Ascending aorta (tissue), 2 donors: ENCODE data around the gene DDX55. TPM values are rescaled to one million over a fixed set of nuclear protein-coding genes. Genes with fewer than 3 reads are reported as not detected.
A peak's percentile ranks its signal among the peaks of the same experiment; 100 is the strongest.
"Not testable (repeated sequence)": the region's sequence is repeated elsewhere in the genome, so short reads cannot be mapped to it uniquely, and the experiment has no call there.

Source experiments
- DNase-seq, 2 donors: peaks; one replicate each; pipeline ENCODE4 v3.0.0-alpha.2; 2019; ENCODE audit warnings: low spot score in 2 of 2
- H3K27ac ChIP-seq, 2 donors: fragments of 200-600 bp; sonication (generic); one replicate each; pipeline ENCODE4 v1.5.1; 2016 to 2017; ENCODE audit warnings: mild to moderate bottlenecking in 1 of 2
- H3K27me3 ChIP-seq: fragments of 200-600 bp; sonication (generic); one replicate; pipeline ENCODE4 v1.5.1; 2017
- H3K36me3 ChIP-seq, 2 donors: fragments of 200-600 bp; sonication (generic); one replicate each; pipeline ENCODE4 v1.5.1; 2016
- H3K4me1 ChIP-seq, 2 donors: fragments of 200-600 bp; sonication (generic); one replicate each; pipeline ENCODE4 v1.5.1; 2016 to 2017; ENCODE audit warnings: mild to moderate bottlenecking in 1 of 2
- H3K4me3 ChIP-seq, 2 donors: fragments of 200-600 bp; sonication (generic); one replicate each; pipeline ENCODE4 v1.5.1; 2016 to 2017; ENCODE audit warnings: mild to moderate bottlenecking in 1 of 2
- H3K9me3 ChIP-seq, 2 donors: fragments of 200-600 bp; sonication (generic); one replicate each; pipeline ENCODE4 v1.5.1; 2016
- intact Hi-C: fragments of 100-400 bp; cut with DNase I; formaldehyde crosslinking; loops from one replicate; pipeline ENCODE4 v1.15.1; 2023
- total RNA-seq: library from RNA; depleted of rRNA; stranded (reverse); fragments of >200 nt; gene quantifications from one replicate; pipeline ENCODE4 v1.1.0, GENCODE V29; 2016
- TF ChIP-seq, protein P1 (sequence below), 3 experiments: fragments of 200-600 bp in 2 of 3; fragments of 450-650 bp in 1 of 3; sonication (generic) in 2 of 3; IDR thresholded peaks; one replicate each; pipeline ENCODE4 v1.5.1; 2016 to 2019; ENCODE audit warnings: antibody characterized with exemption in 3 of 3, mild to moderate bottlenecking in 1 of 3, moderate library complexity in 1 of 3

DDX55 gene
- total RNA-seq, 1 donor from 2014 or later = 26.6 TPM

DNA sequence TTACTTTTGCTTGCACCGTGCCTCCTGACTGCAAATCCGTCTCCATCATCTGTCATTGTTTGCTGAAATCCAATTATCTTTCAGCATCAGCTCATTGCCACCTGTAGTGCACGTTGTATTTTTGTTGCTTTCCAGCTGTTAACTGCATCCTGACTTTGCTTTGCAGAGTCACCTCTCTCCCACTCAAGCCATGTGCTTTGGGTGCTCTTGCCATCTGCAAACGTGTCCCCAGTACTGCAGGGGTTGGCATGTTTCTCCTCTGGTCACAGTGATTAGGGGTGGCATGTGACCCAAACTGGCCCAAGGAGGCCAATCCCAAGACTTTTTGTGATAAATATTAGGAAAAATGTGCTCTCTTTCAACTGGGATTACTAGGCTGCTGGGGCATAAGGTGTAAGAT is 28.0 kb upstream of the DDX55 start:
- H3K27me3 ChIP-seq = no peaks in the 10 kb centered on the region
- no peak overlapping the region for H3K4me3 ChIP-seq
- no peak for DNase-seq
- H3K36me3 ChIP-seq = no peaks in the 10 kb centered on the region
- H3K4me1 ChIP-seq = no peaks in the 10 kb centered on the region
- TF ChIP-seq, protein P1, sequence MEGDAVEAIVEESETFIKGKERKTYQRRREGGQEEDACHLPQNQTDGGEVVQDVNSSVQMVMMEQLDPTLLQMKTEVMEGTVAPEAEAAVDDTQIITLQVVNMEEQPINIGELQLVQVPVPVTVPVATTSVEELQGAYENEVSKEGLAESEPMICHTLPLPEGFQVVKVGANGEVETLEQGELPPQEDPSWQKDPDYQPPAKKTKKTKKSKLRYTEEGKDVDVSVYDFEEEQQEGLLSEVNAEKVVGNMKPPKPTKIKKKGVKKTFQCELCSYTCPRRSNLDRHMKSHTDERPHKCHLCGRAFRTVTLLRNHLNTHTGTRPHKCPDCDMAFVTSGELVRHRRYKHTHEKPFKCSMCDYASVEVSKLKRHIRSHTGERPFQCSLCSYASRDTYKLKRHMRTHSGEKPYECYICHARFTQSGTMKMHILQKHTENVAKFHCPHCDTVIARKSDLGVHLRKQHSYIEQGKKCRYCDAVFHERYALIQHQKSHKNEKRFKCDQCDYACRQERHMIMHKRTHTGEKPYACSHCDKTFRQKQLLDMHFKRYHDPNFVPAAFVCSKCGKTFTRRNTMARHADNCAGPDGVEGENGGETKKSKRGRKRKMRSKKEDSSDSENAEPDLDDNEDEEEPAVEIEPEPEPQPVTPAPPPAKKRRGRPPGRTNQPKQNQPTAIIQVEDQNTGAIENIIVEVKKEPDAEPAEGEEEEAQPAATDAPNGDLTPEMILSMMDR (IDR thresholded peaks at IDR 0.05) = no peak
- intact Hi-C loops = no loop called here
- no peaks in the 10 kb centered on the region for H3K9me3 ChIP-seq
- H3K27ac ChIP-seq = no peak overlapping the region

- Histone ChIP-seq H3K27ac (no peak overlapping the region), H3K4me3 (no peak overlapping the region), H3K36me3 (no peaks in the 10 kb centered on the region), H3K27me3 (no peaks in the 10 kb centered on the region), H3K4me1 (no peaks in the 10 kb centered on the region), H3K9me3 (no peaks in the 10 kb centered on the region)
- no peak for DNase-seq
- TF ChIP-seq, protein P1 (IDR thresholded peaks at IDR 0.05) = no peak
- intact Hi-C loops = no loop called here
These were observed 25.3 kb upstream of the DDX55 start for GRCh38 chr12:123576611-123577010.

DNA sequence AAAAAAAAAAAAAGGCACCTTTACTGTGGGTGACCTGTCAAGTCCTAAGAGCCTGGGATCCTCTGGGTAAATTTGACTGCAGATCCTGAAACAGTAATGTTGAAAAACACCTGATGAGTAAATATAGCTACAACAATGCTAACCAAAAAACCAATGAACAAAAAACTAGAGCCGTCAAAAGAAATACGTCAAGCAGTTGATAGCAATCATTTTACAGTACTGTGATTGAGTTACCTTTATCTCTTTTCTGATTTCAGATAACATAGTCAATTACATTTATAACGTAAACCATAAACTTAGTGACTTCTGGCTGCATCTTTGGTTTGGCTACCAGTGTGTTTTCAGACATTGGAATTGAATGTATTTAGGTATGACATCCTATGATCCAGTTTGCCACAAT is 23.7 kb upstream of the DDX55 start:
- Histone ChIP-seq H3K4me3 (no peak overlapping the region), H3K9me3 (no peaks in the 10 kb centered on the region), H3K4me1 (peaks cover 3 to 10% of the 10 kb centered on the region in 2 donors), H3K27ac (no peak overlapping the region), H3K36me3 (no peaks in the 10 kb centered on the region), H3K27me3 (no peaks in the 10 kb centered on the region)
- intact Hi-C loops = no loop called here
- TF ChIP-seq, protein P1 (IDR thresholded peaks at IDR 0.05) = no peak
- no peak for DNase-seq

DNA sequence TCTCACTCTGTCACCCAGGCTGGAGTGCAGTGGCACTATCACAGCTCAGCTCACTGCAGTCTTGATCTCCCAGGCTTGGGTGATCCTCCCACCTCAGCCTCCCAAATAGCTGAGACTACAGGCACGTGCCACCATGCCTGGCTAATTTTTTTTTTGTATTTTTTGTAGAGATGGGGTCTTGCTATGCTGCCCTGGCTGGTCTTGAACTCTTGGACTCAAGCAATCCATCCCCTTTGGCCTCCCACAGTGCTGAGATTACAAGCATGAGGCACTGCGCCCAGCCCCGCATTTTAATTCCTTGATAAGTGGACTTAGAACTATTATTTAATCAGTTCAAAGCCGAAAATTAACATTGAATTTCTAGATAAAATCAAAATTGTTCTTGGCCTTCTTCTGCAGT is 23.1 kb upstream of the DDX55 start:
- H3K27me3 ChIP-seq, H3K27ac ChIP-seq, intact Hi-C loops, H3K4me3 ChIP-seq, DNase-seq, H3K9me3 ChIP-seq, H3K36me3 ChIP-seq: not testable (repeated sequence)
- H3K4me1 ChIP-seq = peaks cover 5 to 13% of the 10 kb centered on the region in 2 donors

DNA sequence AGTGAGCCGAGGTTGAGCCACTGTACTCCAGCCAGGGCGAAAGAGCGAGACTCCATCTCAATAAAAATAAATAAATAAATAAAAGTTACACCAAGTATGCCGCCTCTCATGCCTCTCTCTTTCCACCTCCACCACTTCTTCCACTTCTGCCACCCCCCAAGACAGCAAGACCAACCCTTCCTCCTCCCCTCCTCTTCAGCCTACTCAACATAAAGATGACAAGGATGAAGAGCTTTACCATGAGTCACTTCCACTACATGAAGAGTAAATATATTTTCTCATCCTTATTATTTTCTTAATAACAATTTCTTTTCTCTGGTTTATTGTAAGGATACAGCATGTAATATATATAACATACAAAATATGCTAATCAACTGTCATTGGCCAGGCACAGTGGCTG is 21.1 kb upstream of the DDX55 start:
- Histone ChIP-seq H3K36me3 (no peaks in the 10 kb centered on the region), H3K27me3 (no peaks in the 10 kb centered on the region), H3K27ac (no peak overlapping the region), H3K4me3 (no peak overlapping the region), H3K9me3 (no peaks in the 10 kb centered on the region), H3K4me1 (peaks cover 15 to 16% of the 10 kb centered on the region in 2 donors)
- intact Hi-C loops = loop anchor here (5.0 kb wide), 3 partner anchors 48 to 148 kb away; partner anchors contain the start of genes RILPL1 and SNRNP35
- TF ChIP-seq, protein P1 (IDR thresholded peaks at IDR 0.05) = no peak
- DNase-seq = no peak

- Histone ChIP-seq H3K27ac (no peak overlapping the region), H3K9me3 (no peaks in the 10 kb centered on the region), H3K4me3 (no peak overlapping the region), H3K4me1 (peaks cover 3 to 27% of the 10 kb centered on the region in 2 donors), H3K27me3 (no peaks in the 10 kb centered on the region), H3K36me3 (peaks cover 85 to 95% of the 10 kb centered on the region in 2 donors)
- intact Hi-C loops = no loop called here
- DNase-seq = peak in 1 of 2 donors; percentile 37
- TF ChIP-seq, protein P1 (IDR thresholded peaks at IDR 0.05) = no peak
These were observed 10.0 kb upstream of the DDX55 start for GRCh38 chr12:123591702-123592481.
